HepG2 (cell line): ENCODE measurements around the gene TBC1D22A. TPM values are rescaled to one million over a fixed set of nuclear protein-coding genes. Genes with fewer than 3 reads are reported as not detected.
A peak's percentile ranks its signal among the peaks of the same experiment; 100 is the strongest.

Source experiments
- ASH2L ChIP-seq: fragments of 300-600, 200-600 bp; sonication (generic); IDR thresholded peaks from 2 replicates; pipeline ENCODE4 v1.7.0; 2017; ENCODE audit warnings: low read depth, mild to moderate bottlenecking, moderate library complexity, mixed read lengths, low read length; ENCODE audit not compliant: insufficient read length
- BORCS8-MEF2B ChIP-seq: sonication (generic); formaldehyde crosslinking; IDR thresholded peaks from 2 replicates; pipeline ENCODE4 v1.8.0; 2022; ENCODE audit warnings: mild to moderate bottlenecking, missing genetic modification reagents
- DMAP1 ChIP-seq: IDR thresholded peaks from 2 replicates; pipeline ENCODE4 v1.6.1; 2016
- FOXC1 ChIP-seq: sonication (generic); formaldehyde crosslinking; IDR thresholded peaks from 2 replicates; pipeline ENCODE4 v1.8.0; 2022; ENCODE audit warnings: mild to moderate bottlenecking, missing genetic modification reagents, borderline replicate concordance
- FOXJ3 ChIP-seq: sonication (generic); formaldehyde crosslinking; IDR thresholded peaks from 2 replicates; pipeline ENCODE4 v1.4.0; 2020; ENCODE audit warnings: missing genetic modification reagents, mild to moderate bottlenecking, borderline replicate concordance
- JUND ChIP-seq: sonication (generic); formaldehyde crosslinking; IDR thresholded peaks from 2 replicates; pipeline ENCODE4 v1.8.0; 2022; ENCODE audit warnings: mild to moderate bottlenecking, missing genetic modification reagents
- MTF2 ChIP-seq: sonication (generic); formaldehyde crosslinking; IDR thresholded peaks from 2 replicates; pipeline ENCODE4 v1.5.0; 2020; ENCODE audit warnings: missing genetic modification reagents, borderline replicate concordance
- NR3C1 ChIP-seq: sonication (generic); formaldehyde crosslinking; IDR thresholded peaks from 2 replicates; pipeline ENCODE4 v1.4.0; 2020; ENCODE audit warnings: missing genetic modification reagents
- NRL ChIP-seq: sonication (generic); formaldehyde crosslinking; IDR thresholded peaks from 2 replicates; pipeline ENCODE4 v1.5.0; 2020; ENCODE audit warnings: missing genetic modification reagents, mild to moderate bottlenecking, moderate library complexity, borderline replicate concordance
- SETDB1 ChIP-seq: sonication (generic); formaldehyde crosslinking; IDR thresholded peaks from 2 replicates; pipeline ENCODE4 v1.5.1; 2020; ENCODE audit warnings: missing genetic modification reagents, mild to moderate bottlenecking, borderline replicate concordance
- SP2 ChIP-seq: sonication (generic); formaldehyde crosslinking; IDR thresholded peaks from 2 replicates; pipeline ENCODE4 v1.5.1; 2020; ENCODE audit warnings: mild to moderate bottlenecking, missing genetic modification reagents
- ZNF678 ChIP-seq: sonication (generic); formaldehyde crosslinking; IDR thresholded peaks from 2 replicates; pipeline ENCODE4 v1.4.0; 2020; ENCODE audit warnings: mild to moderate bottlenecking, missing genetic modification reagents
- ZSCAN20 ChIP-seq: sonication (generic); formaldehyde crosslinking; IDR thresholded peaks from 2 replicates; pipeline ENCODE4 v1.4.0; 2020; ENCODE audit warnings: missing genetic modification reagents, mild to moderate bottlenecking, borderline replicate concordance
- polyA plus RNA-seq, 8 experiments: library from polyadenylated mRNA; depleted of rRNA in 3 of 8; stranded (reverse) in 7 of 8; unstranded in 1 of 8; fragments of >200 nt; fragmentation: Illumina TruSeq in 4 of 8; extraction: Trizol in 4 of 8; gene quantifications; 2 replicates each; pipeline versions ENCODE4 v1.2.1 to v1.2.3, GENCODE V29; 2011 to 2016; ENCODE audit warnings: low read depth in 4 of 8, missing spikeins in 1 of 8, mixed read lengths in 1 of 8; ENCODE audit not compliant: insufficient read depth in 1 of 8
- total RNA-seq, 5 experiments: library from RNA; depleted of rRNA; stranded (reverse); fragments of >200 nt; fragmentation: Illumina TruSeq; extraction: Trizol; gene quantifications; 2 replicates each; pipeline ENCODE4 v1.2.3, GENCODE V29; 2016; ENCODE audit warnings: low read depth in 1 of 5
- TF ChIP-seq, protein P1 (sequence below): sonication (generic); formaldehyde crosslinking; IDR thresholded peaks from 2 replicates; pipeline ENCODE4 v1.4.0; 2020; ENCODE audit warnings: missing genetic modification reagents, borderline replicate concordance
- TF ChIP-seq, protein P2 (sequence below): sonication (generic); formaldehyde crosslinking; IDR thresholded peaks from 2 replicates; pipeline ENCODE4 v1.4.0; 2020; ENCODE audit warnings: missing genetic modification reagents, low read depth, mild to moderate bottlenecking, borderline replicate concordance
- TF ChIP-seq, protein P3 (sequence below): sonication (generic); formaldehyde crosslinking; IDR thresholded peaks from 2 replicates; pipeline ENCODE4 v1.5.0; 2020; ENCODE audit warnings: mild to moderate bottlenecking, missing genetic modification reagents

TBC1D22A gene
- total and polyA plus RNA-seq, 2 of the 13 experiments (the other 11 are each of a cell fraction or from before 2014, with no cell fraction given), result 17.3 to 18.0 TPM

DNA sequence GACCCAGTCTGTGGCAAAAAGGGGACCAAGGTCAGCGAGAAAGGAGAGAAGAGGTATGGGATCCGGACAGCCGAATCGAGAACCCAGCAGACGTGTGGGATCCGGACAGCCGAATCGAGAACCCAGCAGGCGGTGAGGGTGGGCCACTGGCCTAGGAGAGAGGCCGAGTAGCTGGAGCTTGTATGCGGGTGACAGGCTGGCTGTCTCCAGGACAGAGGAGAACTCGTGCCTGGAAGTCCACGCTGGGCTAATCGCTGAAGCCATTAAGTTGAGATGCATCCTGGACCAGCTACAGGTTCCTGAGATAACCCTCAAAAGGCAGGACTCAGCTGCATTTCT is 30.4 kb upstream of the TBC1D22A start (continued):
- TF ChIP-seq, protein P1, sequence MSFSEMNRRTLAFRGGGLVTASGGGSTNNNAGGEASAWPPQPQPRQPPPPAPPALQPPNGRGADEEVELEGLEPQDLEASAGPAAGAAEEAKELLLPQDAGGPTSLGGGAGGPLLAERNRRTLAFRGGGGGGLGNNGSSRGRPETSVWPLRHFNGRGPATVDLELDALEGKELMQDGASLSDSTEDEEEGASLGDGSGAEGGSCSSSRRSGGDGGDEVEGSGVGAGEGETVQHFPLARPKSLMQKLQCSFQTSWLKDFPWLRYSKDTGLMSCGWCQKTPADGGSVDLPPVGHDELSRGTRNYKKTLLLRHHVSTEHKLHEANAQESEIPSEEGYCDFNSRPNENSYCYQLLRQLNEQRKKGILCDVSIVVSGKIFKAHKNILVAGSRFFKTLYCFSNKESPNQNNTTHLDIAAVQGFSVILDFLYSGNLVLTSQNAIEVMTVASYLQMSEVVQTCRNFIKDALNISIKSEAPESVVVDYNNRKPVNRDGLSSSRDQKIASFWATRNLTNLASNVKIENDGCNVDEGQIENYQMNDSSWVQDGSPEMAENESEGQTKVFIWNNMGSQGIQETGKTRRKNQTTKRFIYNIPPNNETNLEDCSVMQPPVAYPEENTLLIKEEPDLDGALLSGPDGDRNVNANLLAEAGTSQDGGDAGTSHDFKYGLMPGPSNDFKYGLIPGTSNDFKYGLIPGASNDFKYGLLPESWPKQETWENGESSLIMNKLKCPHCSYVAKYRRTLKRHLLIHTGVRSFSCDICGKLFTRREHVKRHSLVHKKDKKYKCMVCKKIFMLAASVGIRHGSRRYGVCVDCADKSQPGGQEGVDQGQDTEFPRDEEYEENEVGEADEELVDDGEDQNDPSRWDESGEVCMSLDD, result no peak
- TF ChIP-seq, protein P2, sequence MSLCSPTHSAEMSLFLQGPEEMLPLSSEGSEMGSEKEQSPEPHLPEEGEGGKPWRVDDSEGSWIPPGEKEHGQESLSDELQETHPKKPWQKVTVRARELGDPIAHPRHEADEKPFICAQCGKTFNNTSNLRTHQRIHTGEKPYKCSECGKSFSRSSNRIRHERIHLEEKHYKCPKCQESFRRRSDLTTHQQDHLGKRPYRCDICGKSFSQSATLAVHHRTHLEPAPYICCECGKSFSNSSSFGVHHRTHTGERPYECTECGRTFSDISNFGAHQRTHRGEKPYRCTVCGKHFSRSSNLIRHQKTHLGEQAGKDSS (CRISPR knock-in tag), result no peak
- TF ChIP-seq BORCS8-MEF2B (CRISPR knock-in tag) (no peak), SP2 (CRISPR knock-in tag) (no peak), FOXC1 (CRISPR knock-in tag) (no peak), NR3C1 (no peak), DMAP1 (no peak), ZNF678 (CRISPR knock-in tag) (no peak), MTF2 (CRISPR knock-in tag) (no peak), SETDB1 (CRISPR knock-in tag) (no peak), FOXJ3 (CRISPR knock-in tag) (no peak), ZSCAN20 (CRISPR knock-in tag) (no peak), JUND (CRISPR knock-in tag) (no peak), ASH2L (peak; percentile 1), NRL (CRISPR knock-in tag) (no peak)
- TF ChIP-seq, protein P3, sequence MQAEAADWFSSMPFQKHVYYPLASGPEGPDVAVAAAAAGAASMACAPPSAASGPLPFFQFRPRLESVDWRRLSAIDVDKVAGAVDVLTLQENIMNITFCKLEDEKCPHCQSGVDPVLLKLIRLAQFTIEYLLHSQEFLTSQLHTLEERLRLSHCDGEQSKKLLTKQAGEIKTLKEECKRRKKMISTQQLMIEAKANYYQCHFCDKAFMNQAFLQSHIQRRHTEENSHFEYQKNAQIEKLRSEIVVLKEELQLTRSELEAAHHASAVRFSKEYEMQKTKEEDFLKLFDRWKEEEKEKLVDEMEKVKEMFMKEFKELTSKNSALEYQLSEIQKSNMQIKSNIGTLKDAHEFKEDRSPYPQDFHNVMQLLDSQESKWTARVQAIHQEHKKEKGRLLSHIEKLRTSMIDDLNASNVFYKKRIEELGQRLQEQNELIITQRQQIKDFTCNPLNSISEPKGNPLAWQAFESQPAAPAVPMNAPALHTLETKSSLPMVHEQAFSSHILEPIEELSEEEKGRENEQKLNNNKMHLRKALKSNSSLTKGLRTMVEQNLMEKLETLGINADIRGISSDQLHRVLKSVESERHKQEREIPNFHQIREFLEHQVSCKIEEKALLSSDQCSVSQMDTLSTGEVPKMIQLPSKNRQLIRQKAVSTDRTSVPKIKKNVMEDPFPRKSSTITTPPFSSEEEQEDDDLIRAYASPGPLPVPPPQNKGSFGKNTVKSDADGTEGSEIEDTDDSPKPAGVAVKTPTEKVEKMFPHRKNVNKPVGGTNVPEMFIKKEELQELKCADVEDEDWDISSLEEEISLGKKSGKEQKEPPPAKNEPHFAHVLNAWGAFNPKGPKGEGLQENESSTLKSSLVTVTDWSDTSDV (CRISPR knock-in tag), result 0 out of 2 replicates have a peak, but pooled peaks have one; percentile 8
